HCT116 (cell line): Measurements from ENCODE around the gene TRIM31. TPM values are rescaled to one million over a fixed set of nuclear protein-coding genes. Genes with fewer than 3 reads are reported as not detected.

Experiments used
- ATAC-seq: fragments of 200-7000 bp; cut with Tn5 transposase; 2 replicates; pipeline ENCODE4 v1.9.1; 2020; ENCODE audit warnings: mild to moderate bottlenecking, moderate library complexity
- BruUV-seq: library from RNA; stranded (reverse); fragments of 400-500 nt; replicated peaks from 2 replicates; lab custom pipeline; 2021; lab: Mats Ljungman, UMichigan
- CTCF ChIA-PET: fragments of 300-600 bp; sonication (Branson Sonifier 250); formaldehyde crosslinking; loops from one replicate; lab custom pipeline; 2021; ENCODE audit warnings: antibody characterized with exemption; lab: Charles Lee
- POLR2A ChIA-PET: fragments of 300-600, 350-600 bp; sonication (Branson Sonifier 250); formaldehyde crosslinking; loops from one replicate; lab custom pipeline; 2021; ENCODE audit warnings: antibody characterized with exemption; lab: Charles Lee
- RAD21 ChIA-PET, 2 experiments: fragments of 300-600 bp; sonication (Branson Sonifier 250); formaldehyde crosslinking; loops; one replicate each; lab custom pipeline; 2023; ENCODE audit warnings: low total read pairs in 2 of 2; ENCODE audit not compliant: uncharacterized antibody in 2 of 2, unreplicated experiment in 2 of 2, low non-redundant PET in 1 of 2; lab: Charles Lee
- DNase-seq: peaks from one replicate; pipeline ENCODE4 v3.0.0-alpha.2; 2010; ENCODE audit warnings: low read depth, low spot score
- H2AFZ ChIP-seq: fragments of 200-600 bp; shearing (Covaris generic), sonication (generic); 2 replicates; pipeline ENCODE4 v1.6.1; 2017; ENCODE audit warnings: low read depth, mixed run types, mixed read lengths, antibody characterized with exemption, low read length; ENCODE audit not compliant: poor library complexity, severe bottlenecking
- H3K27ac ChIP-seq: 2 replicates; pipeline ENCODE4 v1.5.1; 2012; ENCODE audit warnings: low read depth, low read length
- H3K27me3 ChIP-seq: fragments of 200-600 bp; sonication (generic); 2 replicates; pipeline ENCODE4 v1.6.1; 2016; ENCODE audit warnings: mixed run types, low read length, mixed read lengths; ENCODE audit not compliant: insufficient read depth
- H3K36me3 ChIP-seq, 2 experiments: fragments of 200-500 bp in 1 of 2; fragments of 200-600 bp in 1 of 2; sonication (Bioruptor generic) in 1 of 2; sonication (generic) in 1 of 2; 2 replicates each; pipeline versions ENCODE4 v1.5.1 to v1.6.1; 2014 to 2016; ENCODE audit warnings: low read length in 2 of 2, inconsistent platforms in 1 of 2, mixed read lengths in 1 of 2, mixed run types in 1 of 2; ENCODE audit not compliant: insufficient read depth in 2 of 2, control insufficient read depth in 1 of 2
- H3K4me1 ChIP-seq, 2 experiments: fragments of 200-600 bp in 1 of 2; sonication (generic) in 1 of 2; 2 replicates each; pipeline versions ENCODE4 v1.5.1 to v1.6.1; 2012 to 2017; ENCODE audit warnings: low read length in 2 of 2, inconsistent platforms in 1 of 2, mild to moderate bottlenecking in 1 of 2, mixed read lengths in 1 of 2, mixed run types in 1 of 2, moderate library complexity in 1 of 2; ENCODE audit not compliant: insufficient read depth in 2 of 2, control insufficient read depth in 1 of 2
- H3K4me2 ChIP-seq: fragments of 200-600 bp; sonication (generic); 2 replicates; pipeline ENCODE4 v1.6.1; 2017; ENCODE audit warnings: mixed run types, low read length, mixed read lengths
- H3K4me3 ChIP-seq, 2 experiments: fragments of 200-600 bp in 1 of 2; sonication (generic) in 1 of 2; replicated peaks in 1 of 2; 2 replicates each; pipeline ENCODE4 v1.5.1; 2011 to 2016; ENCODE audit warnings: low read length in 2 of 2, control low read depth in 1 of 2, low read depth in 1 of 2, mild to moderate bottlenecking in 1 of 2, mixed read lengths in 1 of 2, mixed run types in 1 of 2
- H3K79me2 ChIP-seq: fragments of 200-600 bp; sonication (generic); 2 replicates; pipeline ENCODE4 v1.6.1; 2017; ENCODE audit warnings: mild to moderate bottlenecking, mixed run types, low read length, moderate library complexity, mixed read lengths; ENCODE audit not compliant: insufficient read depth
- H3K9ac ChIP-seq: fragments of 200-600 bp; sonication (generic); 2 replicates; pipeline ENCODE4 v1.6.1; 2016; ENCODE audit warnings: low read length, mixed read lengths
- H3K9me2 ChIP-seq: fragments of 200-600 bp; sonication (generic), shearing (Covaris generic); 2 replicates; pipeline ENCODE4 v1.6.1; 2017; ENCODE audit warnings: mixed run types, mild to moderate bottlenecking, moderate library complexity; ENCODE audit not compliant: insufficient read depth
- H3K9me3 ChIP-seq, 2 experiments: fragments of 200-500 bp in 1 of 2; fragments of 200-600 bp in 1 of 2; sonication (Bioruptor generic) in 1 of 2; sonication (generic) in 1 of 2; 2 replicates each; pipeline ENCODE4 v1.6.1; 2014 to 2017; ENCODE audit warnings: low read length in 2 of 2, mixed read lengths in 2 of 2, inconsistent platforms in 1 of 2, low read depth in 1 of 2, mild to moderate bottlenecking in 1 of 2, mixed run types in 1 of 2, moderate library complexity in 1 of 2; ENCODE audit not compliant: control insufficient read depth in 1 of 2, insufficient read depth in 1 of 2
- H4K20me1 ChIP-seq: fragments of 200-600 bp; sonication (generic), shearing (Covaris generic); 2 replicates; pipeline ENCODE4 v1.6.1; 2017; ENCODE audit warnings: mixed run types, mild to moderate bottlenecking, moderate library complexity; ENCODE audit not compliant: insufficient read depth
- CBX3 ChIP-seq: IDR thresholded peaks from 2 replicates; pipeline ENCODE4 v1.6.1; 2012; ENCODE audit warnings: low read depth
- EGR1 ChIP-seq: IDR thresholded peaks from 2 replicates; pipeline ENCODE4 v1.6.1; 2012; ENCODE audit warnings: low read depth
- ELF1 ChIP-seq: IDR thresholded peaks from 2 replicates; pipeline ENCODE4 v1.6.1; 2012; ENCODE audit warnings: low read depth, borderline replicate concordance
- FOSL1 ChIP-seq: IDR thresholded peaks from 2 replicates; pipeline ENCODE4 v1.6.1; 2012; ENCODE audit warnings: low read depth
- JUND ChIP-seq: IDR thresholded peaks from 2 replicates; pipeline ENCODE4 v1.6.1; 2012
- POLR2AphosphoS5 ChIP-seq: IDR thresholded peaks from 2 replicates; pipeline ENCODE4 v1.6.1; 2011; ENCODE audit warnings: mild to moderate bottlenecking, low read depth, low read length, moderate library complexity
- RAD21 ChIP-seq: IDR thresholded peaks from 2 replicates; pipeline ENCODE4 v1.6.1; 2012; ENCODE audit warnings: low read depth, mild to moderate bottlenecking
- REST ChIP-seq: IDR thresholded peaks from 2 replicates; pipeline ENCODE4 v1.6.1; 2012; ENCODE audit warnings: low read depth
- SP1 ChIP-seq: IDR thresholded peaks from 2 replicates; pipeline ENCODE4 v1.6.1; 2012; ENCODE audit warnings: low read depth
- YY1 ChIP-seq: IDR thresholded peaks from 2 replicates; pipeline ENCODE4 v1.6.1; 2011; ENCODE audit warnings: low read length, low read depth, moderate library complexity, mild to moderate bottlenecking; ENCODE audit not compliant: insufficient replicate concordance; ENCODE audit errors: extremely low read depth
- ZBTB33 ChIP-seq: IDR thresholded peaks from 2 replicates; pipeline ENCODE4 v1.6.1; 2011; ENCODE audit warnings: mild to moderate bottlenecking, low read length, moderate library complexity; ENCODE audit not compliant: insufficient replicate concordance; ENCODE audit errors: extremely low read depth
- ZFX ChIP-seq: fragments of 450-650 bp; IDR thresholded peaks from 2 replicates; pipeline ENCODE4 v1.6.1; 2017
- intact Hi-C: fragments of 100-400 bp; cut with micrococcal nuclease; formaldehyde crosslinking; loops from 2 replicates; pipeline ENCODE4 v1.10.0; 2022
- total RNA-seq: library from RNA; stranded (reverse); gene quantifications from one replicate; pipeline ENCODE4 v1.2.1, GENCODE V29; 2021; ENCODE audit not compliant: unreplicated experiment
- TF ChIP-seq, protein P1 (sequence below): IDR thresholded peaks from 2 replicates; pipeline ENCODE4 v1.6.1; 2012

Gene TRIM31
- total RNA-seq, 1 experiment from 2014 or later = not detected

DNA sequence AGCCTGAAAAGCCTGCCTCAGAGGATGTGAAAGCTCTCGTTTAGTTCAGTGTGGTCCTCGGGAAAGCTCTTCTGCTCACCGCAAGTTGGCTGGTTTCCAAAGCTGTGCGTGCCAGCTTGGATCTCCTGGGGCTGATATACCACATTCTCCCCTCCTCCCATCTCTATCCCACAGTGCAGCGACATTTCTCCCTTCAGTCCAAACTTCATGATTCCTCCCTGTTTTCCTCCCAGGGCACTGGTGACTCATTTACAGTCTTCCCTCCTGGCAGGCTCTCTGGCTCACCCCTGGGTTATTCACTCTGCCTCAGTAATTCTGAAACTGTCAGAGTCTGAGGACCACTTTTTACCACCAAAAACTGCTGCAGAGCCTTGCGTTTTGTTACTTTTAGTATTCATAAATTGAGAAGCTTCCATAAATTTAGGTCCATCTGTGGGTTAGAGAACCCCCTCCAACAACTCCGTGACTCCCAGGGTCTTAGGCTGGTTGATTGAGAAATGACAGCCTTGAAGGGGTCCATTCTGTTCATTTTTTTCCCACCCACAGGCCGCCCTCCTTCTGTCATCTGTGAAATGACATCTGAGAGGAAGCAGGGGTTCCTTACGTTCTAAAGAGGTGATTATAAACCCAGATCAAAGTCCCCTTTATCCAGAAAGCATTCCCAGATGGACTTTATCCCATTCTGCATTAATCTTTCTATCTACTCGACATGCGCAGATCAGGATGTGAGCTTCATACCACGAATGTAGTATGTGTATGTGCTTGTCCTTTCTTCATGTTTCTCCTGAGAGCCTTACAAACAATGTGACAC is 42.0 kb upstream of the TRIM31 start:
- ATAC-seq = peak; percentile 76
- intact Hi-C loops = no loop called here
- H4K20me1 ChIP-seq = no peaks in the 10 kb centered on the region
- ChIA-PET CTCF (interaction anchor here (0.9 to 2.1 kb wide), 3 partner anchors 24 to 52 kb away, joined by 3 to 11 read pairs (median 4); no protein-coding TSS in a partner anchor), POLR2A (interaction anchor here (1.0 kb wide), 1 partner anchor 53 kb away, joined by 3 read pairs; no protein-coding TSS in a partner anchor), RAD21 (no interaction called here)
- BruUV-seq = no TSS peak
- H3K79me2 ChIP-seq = no peaks in the 10 kb centered on the region
- peak overlapping the region; percentile 74 for H3K4me2 ChIP-seq
- H3K9me2 ChIP-seq = no peaks in the 10 kb centered on the region
- H2AFZ ChIP-seq = peak overlapping the region; percentile 40
- H3K27me3 ChIP-seq = no peaks in the 10 kb centered on the region
- H3K27ac ChIP-seq = 0 out of 2 replicates have a peak overlapping the region, but pooled peaks have one; percentile 3
- no peak for DNase-seq
- peaks cover 28 to 31% of the 10 kb centered on the region in 2 experiments for H3K4me1 ChIP-seq
- H3K36me3 ChIP-seq = no peaks in the 10 kb centered on the region
- TF ChIP-seq SP1 = 0 out of 2 replicates have a peak, but pooled peaks have one; percentile 24
- no peak for TF ChIP-seq ELF1
- no peak for TF ChIP-seq RAD21
- no peak for TF ChIP-seq ZFX
- no peak for TF ChIP-seq ZBTB33
- TF ChIP-seq FOSL1 = peak; percentile 57; the same call in 1 of the 2 replicates
- TF ChIP-seq, protein P1, sequence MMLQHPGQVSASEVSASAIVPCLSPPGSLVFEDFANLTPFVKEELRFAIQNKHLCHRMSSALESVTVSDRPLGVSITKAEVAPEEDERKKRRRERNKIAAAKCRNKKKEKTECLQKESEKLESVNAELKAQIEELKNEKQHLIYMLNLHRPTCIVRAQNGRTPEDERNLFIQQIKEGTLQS = no peak
- TF ChIP-seq YY1 = no peak
- TF ChIP-seq CBX3 = peak; percentile 11; the same call in 1 of the 2 replicates
- peak; percentile 60; the same call in 1 of the 2 replicates for TF ChIP-seq JUND
- TF ChIP-seq REST = no peak
- TF ChIP-seq EGR1 = 0 out of 2 replicates have a peak, but pooled peaks have one; percentile 10
- TF ChIP-seq POLR2AphosphoS5 = no peak
- no peaks in the 10 kb centered on the region for H3K9me3 ChIP-seq
- peak overlapping the region; percentile 34 for H3K9ac ChIP-seq
- H3K4me3 ChIP-seq = peak overlapping the region in 1 of 2 experiments; percentile 35; a peak in 2 of 4 replicates
